Activated gamma-delta T cell treated with anti-CD3 and anti-CD28 coated beads, Interleukin-2, amount 50 U/mL, for 16 hours (primary cell): ENCODE measurements around the gene MUC5AC.

Source experiments
- DNase-seq: peaks from one replicate; pipeline ENCODE4 v3.0.0-alpha.2; 2020; ENCODE audit warnings: low read depth

MUC5AC gene

DNA sequence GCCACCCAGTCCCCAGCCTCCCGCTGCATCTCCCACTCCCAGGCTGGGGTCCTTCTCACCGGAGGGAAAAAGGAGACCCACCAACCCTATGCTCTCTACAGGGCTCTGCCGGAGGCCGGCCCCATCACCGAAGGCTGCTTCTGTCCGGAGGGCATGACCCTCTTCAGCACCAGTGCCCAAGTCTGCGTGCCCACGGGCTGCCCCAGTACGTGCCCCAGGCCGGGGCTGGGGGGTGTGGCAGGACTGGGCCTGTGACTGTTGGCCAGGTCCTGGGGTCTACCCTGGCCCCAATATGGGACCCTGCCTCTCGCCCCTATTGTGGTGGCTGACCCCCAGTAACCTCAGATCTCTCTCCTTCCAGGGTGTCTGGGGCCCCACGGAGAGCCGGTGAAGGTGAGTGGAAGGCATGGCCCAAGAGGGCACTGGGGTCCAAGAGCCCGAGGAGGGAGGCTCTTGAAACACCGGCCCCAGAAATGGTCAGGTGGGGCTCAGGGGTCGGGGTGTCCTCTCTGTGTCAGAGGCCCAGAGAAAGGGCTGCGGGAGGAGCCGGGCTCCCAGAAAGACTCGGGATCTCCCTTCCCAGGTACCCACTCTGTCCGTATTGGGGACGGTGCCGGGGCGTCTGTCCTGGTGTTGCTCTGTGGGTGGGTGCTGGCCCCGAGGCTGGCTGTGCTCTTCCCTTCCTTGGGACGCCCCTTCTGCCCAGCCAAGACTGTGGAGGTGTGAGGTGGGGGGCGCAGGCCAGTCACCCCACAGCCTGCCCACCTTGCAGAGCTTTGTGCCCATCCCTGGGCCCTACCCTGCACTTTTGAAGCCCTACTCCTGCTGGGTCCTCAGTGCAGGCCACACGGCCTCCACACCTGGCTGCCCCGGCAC, 39.0 kb downstream of the MUC5AC start:
- no peak for DNase-seq

DNA sequence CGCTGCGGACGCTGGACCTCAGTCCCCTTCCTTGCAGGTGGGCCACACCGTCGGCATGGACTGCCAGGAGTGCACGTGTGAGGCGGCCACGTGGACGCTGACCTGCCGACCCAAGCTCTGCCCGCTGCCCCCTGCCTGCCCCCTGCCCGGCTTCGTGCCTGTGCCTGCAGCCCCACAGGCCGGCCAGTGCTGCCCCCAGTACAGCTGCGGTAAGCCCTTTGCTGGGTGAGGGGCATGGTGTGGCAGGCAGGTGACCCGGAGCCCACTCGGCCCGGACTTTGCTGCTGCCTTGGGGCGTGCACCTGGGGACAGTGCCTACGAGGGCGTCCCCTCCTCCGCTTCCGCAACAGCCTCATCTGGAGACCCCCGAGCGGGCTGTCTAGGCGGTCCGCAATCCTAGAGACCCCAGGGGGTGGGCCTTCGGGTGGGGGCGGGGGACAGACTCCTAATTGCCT, 39.7 kb downstream of the MUC5AC start:
- no peak for DNase-seq

DNA sequence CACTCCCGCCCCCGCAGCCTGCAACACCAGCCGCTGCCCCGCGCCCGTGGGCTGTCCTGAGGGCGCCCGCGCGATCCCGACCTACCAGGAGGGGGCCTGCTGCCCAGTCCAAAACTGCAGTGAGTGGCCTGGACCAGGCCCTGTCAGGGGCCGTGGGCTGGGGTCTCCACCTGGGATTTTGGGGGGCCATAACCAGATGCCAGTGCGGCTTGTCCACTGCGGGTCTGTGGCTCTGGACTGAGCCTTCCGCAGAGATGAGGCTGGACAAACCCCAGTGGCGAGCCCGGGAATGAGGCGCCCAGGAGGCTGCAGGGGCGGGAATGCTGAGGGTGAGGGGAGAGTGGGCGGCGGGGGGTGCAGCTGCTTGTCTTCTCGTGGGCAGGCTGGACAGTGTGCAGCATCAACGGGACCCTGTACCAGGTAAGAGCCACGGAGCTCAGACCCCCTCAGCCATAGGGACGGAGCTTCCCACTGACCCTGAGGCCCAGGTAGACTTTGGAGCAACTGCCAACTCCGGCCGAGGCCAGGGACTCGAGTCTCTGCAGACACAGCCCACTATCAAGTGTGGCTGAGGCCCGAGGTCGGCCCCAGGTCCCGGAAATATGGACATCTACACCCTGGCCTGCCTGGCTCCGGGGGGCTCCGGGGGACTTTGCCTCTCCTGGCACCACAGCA, 40.3 kb downstream of the MUC5AC start:
- no peak for DNase-seq

DNA sequence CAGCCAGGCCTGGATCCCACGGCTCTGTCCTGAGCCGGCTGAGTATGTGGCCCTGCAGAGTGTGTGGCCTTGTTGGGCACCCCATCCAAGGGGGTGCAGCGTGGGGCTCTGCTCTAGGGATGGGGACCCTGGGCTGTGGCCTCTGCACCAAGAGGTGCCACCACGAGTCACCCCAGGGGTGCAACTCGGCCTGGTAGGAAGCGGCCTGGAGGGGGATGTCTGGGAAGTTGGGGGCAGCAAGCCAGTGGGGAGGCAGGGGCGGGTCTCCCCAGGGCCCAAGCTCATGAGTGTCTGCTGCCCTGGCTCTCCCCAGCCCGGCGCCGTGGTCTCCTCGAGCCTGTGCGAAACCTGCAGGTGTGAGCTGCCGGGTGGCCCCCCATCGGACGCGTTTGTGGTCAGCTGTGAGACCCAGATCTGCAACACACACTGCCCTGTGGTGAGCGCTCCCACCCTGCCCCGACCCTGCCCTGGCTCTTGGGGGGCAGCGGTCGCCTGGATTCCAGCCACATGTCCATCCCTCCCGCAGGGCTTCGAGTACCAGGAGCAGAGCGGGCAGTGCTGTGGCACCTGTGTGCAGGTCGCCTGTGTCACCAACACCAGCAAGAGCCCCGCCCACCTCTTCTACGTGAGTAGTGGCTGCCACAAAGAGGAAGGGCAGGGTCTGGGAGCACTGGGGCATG, 40.9 kb downstream of the MUC5AC start:
- no peak for DNase-seq

DNA sequence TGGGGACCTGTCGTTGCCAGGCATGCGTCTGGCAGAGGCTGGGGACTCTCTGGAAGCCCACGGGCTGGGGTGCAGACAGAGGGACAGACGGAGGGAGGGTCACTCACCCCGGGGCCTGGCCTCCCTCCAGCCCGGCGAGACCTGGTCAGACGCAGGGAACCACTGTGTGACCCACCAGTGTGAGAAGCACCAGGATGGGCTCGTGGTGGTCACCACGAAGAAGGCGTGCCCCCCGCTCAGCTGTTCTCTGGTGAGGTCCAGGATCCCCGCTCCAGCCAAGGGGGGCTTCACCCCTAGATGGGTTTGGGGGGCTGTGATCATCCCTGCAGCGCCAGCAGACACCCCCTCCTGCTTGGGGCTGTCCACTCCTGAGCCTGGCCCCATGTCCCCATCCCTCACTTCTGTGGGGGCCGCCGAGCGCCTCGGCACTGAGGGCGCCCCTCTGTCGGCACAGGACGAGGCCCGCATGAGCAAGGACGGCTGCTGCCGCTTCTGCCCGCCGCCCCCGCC, 41.5 kb downstream of the MUC5AC start:
- DNase-seq = no peak

DNA sequence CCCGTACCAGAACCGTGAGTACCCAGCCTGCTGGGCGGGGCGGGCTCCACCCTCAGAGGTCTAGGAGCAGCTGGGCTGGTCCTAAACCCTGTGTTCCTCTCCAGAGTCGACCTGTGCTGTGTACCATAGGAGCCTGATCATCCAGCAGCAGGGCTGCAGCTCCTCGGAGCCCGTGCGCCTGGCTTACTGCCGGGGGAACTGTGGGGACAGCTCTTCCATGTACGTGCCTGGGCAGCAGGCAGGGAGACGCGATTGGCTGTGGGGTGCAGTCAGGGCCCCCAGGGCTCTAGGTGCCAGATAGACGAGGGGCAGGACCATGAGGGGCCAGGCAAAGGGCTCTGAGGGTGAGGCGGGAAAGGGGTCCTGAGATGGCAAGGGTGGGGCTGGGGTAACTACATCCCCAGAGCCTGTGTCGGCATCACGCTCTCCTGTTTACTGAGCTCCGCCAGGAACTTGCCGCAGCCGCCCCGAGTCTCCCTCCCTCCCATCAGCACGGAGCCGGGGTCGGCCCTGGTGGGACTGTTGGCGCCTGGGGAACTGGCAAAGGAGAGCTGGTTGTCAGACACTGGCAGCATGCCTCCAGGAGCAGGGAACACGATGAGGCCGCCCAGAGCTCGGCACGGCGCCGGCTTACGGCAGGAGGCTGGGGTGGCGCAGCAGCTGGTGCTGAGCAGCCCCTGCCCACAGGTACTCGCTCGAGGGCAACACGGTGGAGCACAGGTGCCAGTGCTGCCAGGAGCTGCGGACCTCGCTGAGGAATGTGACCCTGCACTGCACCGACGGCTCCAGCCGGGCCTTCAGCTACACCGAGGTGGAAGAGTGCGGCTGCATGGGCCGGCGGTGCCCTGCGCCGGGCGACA, 42.2 kb downstream of the MUC5AC start:
- DNase-seq = no peak

DNA sequence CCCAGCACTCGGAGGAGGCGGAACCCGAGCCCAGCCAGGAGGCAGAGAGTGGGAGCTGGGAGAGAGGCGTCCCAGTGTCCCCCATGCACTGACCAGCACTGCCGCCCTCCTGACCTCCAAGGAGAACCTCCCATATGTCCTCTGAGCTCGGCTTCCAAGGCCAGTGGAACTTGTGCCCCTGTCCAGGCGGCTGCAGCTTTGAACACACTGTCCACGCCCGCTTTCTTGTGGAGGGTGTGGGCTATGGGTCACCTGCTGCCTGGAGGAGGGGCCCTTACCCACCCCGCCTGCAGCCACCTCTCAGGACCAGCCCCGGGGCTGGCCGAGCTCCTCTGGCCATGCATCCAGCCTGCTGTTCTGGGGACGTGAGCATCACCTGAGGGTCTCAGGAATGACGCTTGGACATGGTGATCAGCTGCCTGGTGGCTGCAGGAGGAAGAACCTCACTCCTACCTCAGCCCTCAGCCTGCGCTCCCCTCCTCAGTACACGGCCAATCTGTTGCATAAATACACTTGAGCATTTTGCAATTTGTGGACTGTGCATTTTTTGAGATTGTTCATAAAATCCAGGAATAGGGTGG, 42.9 kb downstream of the MUC5AC start:
- DNase-seq = no peak

DNA sequence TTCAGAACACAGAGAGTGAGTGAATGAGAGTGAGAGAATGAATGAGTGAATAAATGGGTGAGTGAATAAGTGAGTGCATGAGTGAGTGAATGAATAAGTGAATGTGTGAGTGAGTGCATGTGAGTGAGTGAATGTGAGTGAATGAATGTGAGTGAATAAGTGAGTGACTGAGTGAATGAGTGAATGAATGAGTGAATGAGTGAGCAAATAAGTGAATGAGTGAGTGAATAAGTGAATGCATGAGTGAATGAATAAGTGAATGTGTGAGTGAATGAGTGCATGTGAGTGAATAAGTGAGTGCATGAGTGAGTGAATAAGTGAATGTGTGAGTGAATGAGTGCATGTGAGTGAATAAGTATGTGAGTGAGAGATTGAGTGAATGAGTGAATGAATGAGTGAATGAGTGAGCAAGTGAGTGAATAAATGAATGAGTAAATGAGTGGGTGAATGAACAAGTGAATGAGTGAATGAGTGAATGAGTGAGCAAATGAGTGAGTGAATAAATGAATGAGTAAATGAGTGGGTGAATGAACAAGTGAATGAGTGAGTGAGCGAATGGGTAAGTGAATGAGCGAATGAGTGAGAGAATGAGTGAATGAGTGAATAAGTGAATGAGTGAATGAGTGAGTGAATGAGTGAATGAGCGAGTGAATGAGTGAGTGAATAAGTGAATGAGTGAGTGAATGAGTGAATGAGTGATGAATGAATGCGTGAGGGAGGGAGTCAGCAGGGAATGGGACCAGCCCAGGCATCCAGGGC, 43.8 kb downstream of the MUC5AC start:
- no peak for DNase-seq

DNA sequence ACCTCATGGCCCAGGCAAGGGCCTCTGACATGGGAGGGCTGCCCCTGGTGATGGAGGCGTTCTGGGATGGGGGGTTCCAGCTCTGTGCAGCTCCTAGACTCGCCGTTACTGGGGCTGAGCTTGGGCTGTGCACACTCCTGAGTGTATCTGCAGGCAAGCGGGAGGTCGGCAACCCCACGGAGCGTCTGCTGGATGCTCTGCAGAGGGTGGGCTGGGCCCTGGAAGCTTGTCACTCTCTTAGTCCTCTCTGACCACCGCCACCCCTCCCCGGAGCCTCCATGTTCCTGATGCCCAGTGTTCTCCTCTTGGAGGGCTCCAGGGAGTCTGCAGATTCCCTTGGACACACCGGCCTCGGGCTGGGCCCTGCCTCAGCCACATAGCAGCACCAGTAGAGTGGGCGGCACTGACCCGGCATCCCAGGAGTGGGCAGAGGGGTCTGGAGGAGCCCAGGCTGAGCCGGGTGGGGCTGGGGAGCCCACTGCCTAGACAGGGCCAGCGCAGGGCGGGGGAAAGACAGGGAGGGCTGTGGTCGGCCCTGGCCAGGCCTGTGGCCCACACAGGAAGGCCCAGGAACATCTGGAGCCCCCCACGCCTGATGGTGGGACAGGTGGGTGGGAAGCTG, 44.5 kb downstream of the MUC5AC start:
- no peak for DNase-seq

DNA sequence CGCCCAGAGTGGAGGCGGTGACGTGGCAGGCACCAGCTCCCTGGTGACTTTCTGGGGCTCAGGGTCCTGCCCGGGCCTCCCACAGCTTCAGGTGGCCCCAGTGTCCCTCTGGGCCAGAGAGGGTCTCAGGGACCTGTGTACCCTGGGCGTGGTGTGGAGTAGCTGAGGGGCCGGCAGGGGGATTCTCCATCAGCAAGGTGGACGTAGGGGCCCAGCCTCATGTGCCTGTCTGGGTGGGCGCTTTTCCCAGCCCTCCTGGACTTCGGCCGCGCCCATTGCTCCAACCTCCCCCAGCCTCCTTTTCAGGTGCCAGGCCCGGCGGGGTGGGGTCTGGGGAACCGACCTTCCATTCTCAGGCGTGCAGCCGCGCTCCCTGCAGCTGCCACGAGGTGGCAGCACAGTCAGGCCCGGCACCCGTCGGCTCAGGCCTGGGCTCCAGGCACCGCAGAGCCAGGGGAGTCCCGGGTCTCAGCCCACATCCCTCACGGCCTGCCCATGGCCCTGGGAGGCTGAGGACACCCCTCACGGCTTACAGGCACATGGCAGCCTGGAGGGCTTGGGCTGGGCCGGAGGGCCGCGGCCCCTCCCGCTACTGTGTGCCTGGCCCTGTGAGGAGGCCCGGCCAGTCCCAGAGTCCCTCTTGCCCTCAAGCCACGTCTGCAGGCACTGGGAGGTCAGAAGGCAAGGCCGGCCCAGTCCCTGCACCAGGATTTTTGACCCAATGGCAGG, 45.2 kb downstream of the MUC5AC start:
- DNase-seq = peak; percentile 49

DNA sequence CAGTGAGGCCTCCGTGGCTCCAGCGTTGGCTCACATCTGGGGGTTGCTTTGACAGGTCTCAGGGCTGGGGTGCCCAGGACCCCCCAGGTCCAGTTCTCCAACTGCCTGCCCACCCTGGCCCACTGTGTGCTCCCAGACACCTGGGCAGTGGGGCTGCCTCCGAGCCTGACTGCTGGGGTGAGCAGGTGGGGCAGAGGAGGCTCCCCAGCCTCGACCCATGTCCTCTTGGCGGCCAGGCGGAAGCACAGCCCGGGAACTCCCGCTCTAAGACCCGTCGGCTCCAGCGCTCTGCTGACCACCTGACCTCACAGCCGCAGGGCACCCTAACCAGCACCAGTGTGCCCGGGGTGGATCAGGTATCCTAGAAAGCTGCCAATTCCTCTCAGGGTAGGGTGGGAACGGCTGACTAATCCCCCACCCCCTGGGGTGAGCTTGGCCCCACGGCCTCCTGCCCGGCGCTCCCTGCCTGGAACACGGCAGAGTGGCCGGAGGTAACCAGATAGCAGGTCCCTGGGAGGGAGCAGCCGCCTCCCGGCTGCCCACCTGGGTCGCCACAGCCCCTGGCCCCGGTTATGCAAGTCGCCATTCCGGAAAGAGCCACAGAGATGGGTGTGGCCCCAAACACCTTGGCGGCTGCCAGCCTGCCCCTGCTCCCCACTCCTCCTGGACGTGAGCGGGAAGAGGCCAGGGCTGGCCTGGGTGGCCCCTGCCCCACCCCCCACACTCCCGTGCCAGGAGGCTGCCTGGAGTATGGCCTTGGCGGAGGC, 45.9 kb downstream of the MUC5AC start:
- no peak for DNase-seq

DNA sequence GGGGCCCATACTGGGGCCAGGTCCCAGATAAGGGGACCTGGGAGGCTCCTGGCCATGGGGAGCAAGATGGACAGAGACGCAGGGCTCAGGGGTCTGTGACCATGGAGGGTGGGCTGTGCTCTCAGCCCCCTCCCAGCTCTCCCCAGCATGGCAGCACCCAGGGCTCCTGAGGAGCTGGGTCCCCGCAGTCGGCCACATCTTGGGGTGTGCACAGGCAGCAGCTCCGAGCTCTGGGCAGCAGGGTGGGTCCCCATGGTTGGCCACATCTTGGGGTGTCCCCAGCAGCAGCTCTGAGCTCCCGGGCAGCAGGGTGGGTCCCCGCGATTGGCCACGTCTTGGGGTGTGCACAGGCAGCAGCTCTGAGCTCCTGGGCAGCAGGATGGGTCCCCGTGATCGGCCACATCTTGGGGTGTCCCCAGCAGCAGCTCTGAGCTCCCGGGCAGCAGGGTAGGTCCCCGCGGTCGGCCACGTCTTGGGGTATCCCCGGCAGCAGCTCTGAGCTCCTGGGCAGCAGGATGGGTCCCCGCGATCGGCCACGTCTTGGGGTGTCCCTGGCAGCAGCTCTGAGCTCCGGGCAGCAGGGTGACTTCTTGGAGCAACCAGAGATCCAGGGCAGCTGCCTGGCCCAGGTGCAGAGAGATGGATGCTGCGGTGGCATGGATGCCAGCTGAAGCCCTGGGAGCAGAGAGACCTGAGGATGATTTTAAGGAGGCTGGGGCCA, 46.8 kb downstream of the MUC5AC start:
- no peak for DNase-seq

DNA sequence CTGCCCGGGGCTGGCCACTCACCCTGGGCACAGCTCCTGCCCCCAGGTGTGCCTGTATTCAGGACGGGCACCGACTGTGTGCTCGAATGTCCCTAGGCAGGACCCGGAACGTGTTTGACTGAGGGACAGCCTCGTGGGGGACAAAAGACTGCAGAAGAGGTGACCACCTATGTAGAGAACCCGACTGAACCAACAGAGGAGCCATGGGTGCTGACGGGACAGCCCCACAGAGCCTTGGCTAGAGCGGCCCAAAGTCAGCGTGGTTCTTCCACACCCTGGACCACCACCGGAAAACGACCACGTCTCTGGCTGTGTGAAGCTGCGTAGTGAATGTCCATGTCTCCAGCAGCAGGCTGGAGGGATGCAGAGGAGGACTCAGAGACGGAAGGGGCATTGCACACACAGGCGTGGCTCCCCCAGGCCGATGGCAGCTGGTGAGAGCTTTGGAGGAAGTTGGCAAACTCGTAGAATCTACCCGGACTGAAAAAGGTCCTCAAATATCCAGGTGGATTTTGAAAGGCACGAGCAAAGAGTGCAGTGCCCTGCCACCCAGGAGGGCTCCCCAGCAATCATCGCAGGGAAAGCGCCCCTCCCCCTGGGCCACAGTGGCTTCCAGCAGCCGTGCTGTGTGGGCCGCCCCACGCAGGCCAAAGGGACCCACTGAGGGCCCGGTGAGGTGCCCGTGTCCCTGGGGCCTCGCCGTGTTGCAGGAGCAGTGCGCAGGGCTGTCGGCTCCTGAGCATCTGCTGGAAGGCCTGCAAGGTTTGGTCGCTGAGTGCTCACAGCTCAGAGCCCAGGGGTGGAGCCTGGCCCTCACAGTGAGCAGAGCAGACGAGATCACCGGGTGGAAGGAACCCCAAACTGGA, 47.6 kb downstream of the MUC5AC start:
- no peak for DNase-seq

DNA sequence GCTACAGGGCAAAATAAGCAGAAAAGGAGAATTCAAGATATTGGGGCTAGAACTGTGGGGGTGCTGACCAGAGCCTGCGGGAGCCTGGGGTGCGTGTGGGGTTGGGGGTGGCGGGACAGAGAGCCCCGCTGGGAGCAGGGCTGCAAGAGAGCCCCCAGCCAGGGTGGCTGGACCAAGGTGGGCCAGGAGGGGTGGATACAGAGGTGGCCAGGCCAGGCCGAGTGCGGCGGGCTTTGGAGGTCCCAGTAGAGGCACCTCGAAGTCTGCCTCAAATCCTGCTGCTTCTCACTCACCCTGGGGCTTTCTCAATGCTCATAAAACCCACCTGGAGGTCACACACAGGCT, 48.2 kb downstream of the MUC5AC start:
- DNase-seq = no peak

DNA sequence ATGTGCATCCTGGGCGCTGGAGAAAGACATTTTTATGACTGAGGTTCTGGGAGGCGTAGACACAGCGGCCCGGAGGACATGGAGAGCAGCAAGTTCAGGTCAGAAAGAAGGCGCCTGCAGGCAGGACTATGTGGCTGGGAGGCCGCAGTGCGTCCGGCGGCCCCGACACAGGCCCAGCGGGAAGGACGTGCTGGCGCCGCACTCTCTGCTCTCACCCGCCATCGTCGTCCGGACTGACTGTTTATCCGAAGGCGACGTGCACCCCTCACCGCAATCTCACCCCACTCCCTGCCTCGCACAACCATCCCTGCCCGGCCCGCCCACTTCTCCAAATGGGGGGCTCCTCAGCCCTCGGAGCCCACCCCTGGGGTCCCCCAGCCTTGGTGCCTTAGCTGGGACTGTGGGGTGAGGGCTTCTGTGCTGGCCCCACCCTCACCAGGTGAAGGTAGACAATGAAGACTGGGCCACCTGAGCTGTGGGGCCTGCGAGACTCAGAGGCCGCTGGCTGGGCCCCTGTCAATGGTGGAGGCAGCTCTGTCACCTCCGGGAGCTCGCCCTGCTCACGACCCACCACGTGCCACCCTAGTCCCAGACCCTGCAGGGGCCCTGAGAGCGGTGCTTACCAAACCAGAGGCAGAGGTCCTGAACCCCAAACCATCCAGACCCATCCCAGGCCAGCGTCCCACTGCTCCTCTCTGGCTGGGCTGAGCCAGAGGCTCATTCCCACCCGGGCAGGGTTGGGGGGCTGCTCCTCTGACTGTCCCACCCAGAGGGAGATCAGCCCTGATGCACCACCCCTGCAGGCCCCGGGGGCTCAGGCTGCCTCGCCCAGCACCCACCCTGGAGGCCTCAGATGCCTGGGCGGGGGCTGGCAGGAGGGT, 48.9 kb downstream of the MUC5AC start:
- no peak for DNase-seq
